GM18517 (cell line): ENCODE results near the gene IPO13.

Experiments used
- ATAC-seq: cut with Tn5 transposase; IDR thresholded peaks from one replicate; pipeline ENCODE4 v1.9.1; 2021; ENCODE audit warnings: mild to moderate bottlenecking, moderate library complexity; ENCODE audit not compliant: unreplicated experiment

Gene IPO13

GRCh38 chr1:43930168-43930948, 16.4 kb upstream of the IPO13 start:
- no peak for ATAC-seq

GRCh38 chr1:43930949-43931275, 15.8 kb upstream of the IPO13 start:
- no peak for ATAC-seq

- ATAC-seq = no peak
These were observed 14.8 kb upstream of the IPO13 start for GRCh38 chr1:43931711-43932660.

GRCh38 chr1:43932786-43933385, 13.9 kb upstream of the IPO13 start:
- no peak for ATAC-seq

DNA sequence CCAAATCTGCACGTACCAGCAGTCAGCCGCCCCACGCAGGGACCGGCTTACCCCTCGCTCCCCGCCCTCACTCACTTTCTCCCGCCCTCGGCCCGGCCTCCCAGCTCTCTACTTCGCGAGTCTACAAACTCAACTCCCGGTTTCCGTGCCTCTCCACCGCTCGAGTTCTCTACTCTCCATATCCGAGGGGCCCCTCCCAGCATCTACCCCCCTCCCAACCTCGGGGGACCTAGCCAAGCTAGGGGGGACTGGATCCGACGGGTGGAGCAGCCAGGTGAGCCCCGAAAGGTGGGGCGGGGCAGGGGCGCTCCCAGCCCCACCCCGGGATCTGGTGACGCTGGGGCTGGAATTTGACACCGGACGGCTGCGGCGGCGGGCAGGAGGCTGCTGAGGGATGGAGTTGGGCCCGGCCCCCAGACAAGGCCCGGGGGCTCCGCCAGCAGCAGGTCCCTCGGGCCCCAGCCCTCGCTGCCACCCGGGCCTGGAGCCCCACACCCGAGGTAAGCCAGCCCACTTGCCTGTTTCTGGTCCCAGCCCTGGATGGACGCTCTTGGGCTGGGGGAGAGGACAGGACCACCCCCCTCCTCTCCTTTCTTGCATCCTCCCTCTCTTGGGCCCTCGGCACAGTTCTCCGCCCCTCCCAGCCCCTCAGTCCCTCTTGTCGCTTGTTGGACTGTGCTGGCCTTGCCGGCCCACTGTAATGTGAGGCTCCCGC, 13.2 kb upstream of the IPO13 start, which contains the start of gene ARTN:
Gene ARTN (plus strand): TSS at position 416 of the 715 bp plus-strand sequence. CDS start 1,856 bp downstream, outside the sequence.
- ATAC-seq = no peak

GRCh38 chr1:43934101-43934985, 12.4 kb upstream of the IPO13 start:
- no peak for ATAC-seq

GRCh38 chr1:43934986-43935324, 11.8 kb upstream of the IPO13 start:
- ATAC-seq = no peak

GRCh38 chr1:43935711-43936427, 10.9 kb upstream of the IPO13 start:
- no peak for ATAC-seq

- ATAC-seq = no peak
These were observed 10.2 kb upstream of the IPO13 start for GRCh38 chr1:43936431-43937151.

- ATAC-seq = no peak
These were observed 9.4 kb upstream of the IPO13 start for GRCh38 chr1:43937179-43937865.

DNA sequence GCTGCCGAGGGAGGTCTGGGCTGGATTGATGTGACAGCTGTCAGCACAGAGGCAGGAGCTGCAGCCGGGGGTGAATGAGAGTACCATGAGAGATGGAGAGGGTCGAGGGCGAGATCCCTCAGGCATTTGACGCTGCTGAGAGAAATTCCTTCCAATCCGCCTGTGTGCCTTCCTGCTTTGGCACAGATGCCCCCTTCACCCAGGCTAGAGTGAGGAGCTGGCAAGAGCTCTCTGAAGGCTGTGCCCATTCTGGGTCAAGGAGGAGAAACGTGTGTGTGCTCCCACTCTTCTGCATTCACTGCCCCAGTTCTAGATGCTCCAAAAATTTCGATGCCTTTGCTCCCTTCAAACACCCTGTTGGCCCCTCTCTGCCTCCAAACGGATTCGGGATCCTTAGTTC, 8.4 kb upstream of the IPO13 start:
- ATAC-seq = no peak

GRCh38 chr1:43938892-43939587, 7.7 kb upstream of the IPO13 start:
- ATAC-seq = no peak

- ATAC-seq = no peak
These were observed 4.3 kb upstream of the IPO13 start for GRCh38 chr1:43942411-43942810.

- no peak for ATAC-seq
These were observed 1.9 kb upstream of the IPO13 start for GRCh38 chr1:43944860-43945259.

DNA sequence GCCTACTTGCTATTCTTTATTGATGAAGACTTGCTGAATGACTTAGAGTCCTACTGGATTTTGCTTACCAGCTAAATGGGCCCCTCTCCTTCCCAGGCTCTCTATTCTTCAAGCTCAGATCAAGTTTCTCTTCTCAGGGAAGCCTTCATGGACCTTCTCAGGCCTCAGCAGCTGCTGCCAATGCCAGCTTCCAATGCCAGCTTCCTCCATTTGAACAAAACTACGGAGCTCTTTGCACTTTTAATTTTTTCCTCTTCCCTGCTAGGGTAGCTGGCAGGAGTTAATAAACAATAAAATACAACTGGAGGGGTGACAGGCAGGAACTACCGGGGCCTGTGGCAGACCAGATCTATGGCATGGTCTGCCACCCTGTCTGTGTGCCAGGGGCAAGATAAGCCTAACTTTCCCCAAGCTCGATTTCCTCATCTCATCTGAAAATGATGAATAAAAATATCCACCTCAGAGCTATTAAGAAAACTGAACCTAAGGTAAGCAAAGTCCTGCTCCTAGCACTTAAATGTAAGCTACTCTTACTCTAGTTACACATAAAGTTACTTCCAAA, 995 bp upstream of the IPO13 start:
- ATAC-seq = no peak

DNA sequence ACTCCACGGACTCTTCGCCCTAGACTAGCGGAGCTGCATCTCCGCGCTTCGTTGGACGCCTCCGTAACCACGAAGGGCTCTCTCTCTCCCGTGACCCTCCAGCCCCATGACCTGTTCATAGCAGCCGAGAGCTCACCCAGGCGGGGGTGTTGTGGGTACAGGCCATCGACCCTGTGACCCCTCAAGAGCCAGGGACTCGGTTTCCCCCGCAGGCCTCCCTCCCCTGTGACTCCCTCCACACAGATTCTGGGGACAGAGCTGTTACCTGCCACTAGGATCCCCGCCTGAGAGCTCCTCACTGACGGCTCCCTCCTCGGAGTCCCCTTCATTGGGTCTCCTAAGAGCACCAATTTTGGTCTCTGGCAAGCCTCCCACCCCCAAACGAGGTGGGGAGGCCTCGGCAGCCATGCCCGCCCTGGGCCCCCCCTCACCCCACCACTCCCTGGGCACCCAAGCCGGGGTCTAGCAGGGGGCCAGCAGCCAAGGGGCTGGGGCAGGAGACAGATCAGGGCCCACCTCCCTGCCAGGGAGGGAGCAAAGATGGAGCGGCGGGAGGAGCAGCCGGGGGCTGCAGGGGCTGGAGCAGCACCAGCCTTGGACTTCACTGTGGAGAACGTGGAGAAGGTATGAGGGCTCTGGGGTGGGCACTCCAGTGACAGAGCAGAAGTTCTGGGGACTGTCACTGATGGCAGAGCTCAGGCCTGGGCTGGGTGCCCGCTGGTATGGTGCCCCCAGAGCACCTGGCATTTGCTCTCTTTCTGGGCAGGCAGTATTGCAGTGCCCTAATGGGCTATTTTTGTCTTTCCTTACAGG, 517 bp downstream of the IPO13 start:
- ATAC-seq = no peak
